Retinal pigment epithelial cell (primary cell): ENCODE results near the gene DIPK2A.
A peak's percentile ranks its signal among the peaks of the same experiment; 100 is the strongest.

Source experiments
- DNase-seq: peaks from one replicate; pipeline ENCODE4 v3.0.0-alpha.2; 2010; ENCODE audit warnings: low read depth
- H3K4me3 ChIP-seq: 2 replicates; pipeline ENCODE4 v1.5.1; 2011; ENCODE audit warnings: mild to moderate bottlenecking, low read length, control low read depth, moderate library complexity
- CTCF ChIP-seq: conservative IDR thresholded peaks from 2 replicates; pipeline ENCODE4 v1.5.1; 2011; ENCODE audit warnings: low read depth, low read length, control low read depth, inconsistent platforms

Gene DIPK2A

DNA sequence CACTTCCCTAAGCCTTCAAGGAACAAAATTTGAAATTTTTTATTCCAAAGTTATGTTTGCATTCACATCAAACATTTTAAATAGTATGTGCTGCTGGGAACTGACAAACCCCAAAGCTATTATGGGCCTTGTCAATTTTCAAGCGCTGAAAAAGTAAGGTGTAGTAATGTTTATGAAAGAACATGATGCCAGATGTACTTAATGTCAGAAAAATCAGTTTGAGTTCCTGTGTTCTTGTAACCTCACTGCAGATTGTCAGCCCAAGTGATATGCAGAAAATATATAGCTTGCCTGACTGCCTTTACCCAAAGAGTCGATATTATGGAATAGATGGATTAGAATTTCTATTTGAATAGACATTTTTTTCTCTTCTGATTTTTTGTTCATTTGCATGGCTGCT is 20.8 kb upstream of the DIPK2A start:
- no peak overlapping the region for H3K4me3 ChIP-seq
- TF ChIP-seq CTCF = no peak
- no peak for DNase-seq

GRCh38 chr3:143951351-143951971 is 20.2 kb upstream of the DIPK2A start:
- no peak for DNase-seq
- no peak overlapping the region for H3K4me3 ChIP-seq
- TF ChIP-seq CTCF = peak; percentile 77

GRCh38 chr3:143952569-143953072 is 19.0 kb upstream of the DIPK2A start:
- no peak for DNase-seq
- no peak overlapping the region for H3K4me3 ChIP-seq
- TF ChIP-seq CTCF = peak; percentile 3

DNA sequence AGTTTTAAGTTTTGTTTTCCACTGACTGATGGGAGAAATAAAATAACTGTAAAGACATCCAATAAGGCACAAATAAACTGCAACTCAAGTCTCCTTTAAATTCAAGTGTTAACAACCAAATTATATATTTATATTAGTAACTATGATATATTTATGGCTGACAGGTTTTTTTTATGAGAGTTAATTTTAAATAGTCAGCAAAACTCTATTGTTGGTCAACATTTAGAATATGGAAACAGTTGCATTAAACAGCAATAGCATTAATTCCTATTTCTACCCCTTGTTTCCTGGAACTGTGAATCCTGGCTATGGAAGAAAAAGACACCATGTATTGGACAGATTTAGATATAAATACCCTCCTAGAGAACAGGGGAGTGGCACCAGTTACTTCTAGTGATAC is 16.5 kb upstream of the DIPK2A start:
- no peak overlapping the region for H3K4me3 ChIP-seq
- no peak for DNase-seq
- no peak for TF ChIP-seq CTCF

DNA sequence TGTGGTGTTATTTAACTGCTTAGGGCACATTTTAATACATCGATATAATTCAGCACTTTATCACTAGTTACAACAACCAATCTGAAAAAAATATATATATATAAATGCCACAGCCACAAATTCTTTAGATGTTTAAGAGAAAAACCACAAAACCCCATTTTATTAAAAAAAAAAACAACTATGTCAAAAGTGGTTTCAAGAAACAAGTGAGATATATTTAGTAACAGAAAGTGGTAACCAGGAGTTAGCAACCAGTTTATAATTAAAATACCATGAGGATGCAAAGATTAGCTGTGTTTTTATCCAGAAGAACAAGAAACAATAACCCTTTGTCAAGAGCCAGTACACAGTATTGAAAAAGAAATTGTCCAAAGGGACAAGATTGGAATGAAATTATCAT is 14.8 kb upstream of the DIPK2A start:
- no peak overlapping the region for H3K4me3 ChIP-seq
- no peak for DNase-seq
- no peak for TF ChIP-seq CTCF

GRCh38 chr3:143957453-143957852 is 14.2 kb upstream of the DIPK2A start:
- no peak overlapping the region for H3K4me3 ChIP-seq
- DNase-seq = no peak
- TF ChIP-seq CTCF = no peak

DNA sequence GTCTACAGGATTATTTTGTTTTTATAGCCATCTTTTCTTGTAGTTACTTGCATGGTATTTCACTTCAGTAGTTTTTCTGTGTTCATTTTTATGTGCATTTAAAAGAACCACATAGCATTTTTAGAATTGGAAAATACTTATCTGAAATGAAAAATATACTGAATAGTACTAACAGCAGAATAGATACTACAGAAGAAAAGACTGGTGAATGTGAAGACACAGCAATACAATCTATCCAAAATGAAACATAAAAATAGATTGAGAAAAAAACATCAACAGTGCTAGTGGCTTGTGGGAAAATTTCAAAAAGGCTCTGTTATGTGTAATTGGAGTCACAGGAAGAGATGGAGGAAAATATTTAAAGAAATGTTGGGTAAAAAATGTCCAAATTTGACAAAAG is 12.7 kb upstream of the DIPK2A start:
- no peak for TF ChIP-seq CTCF
- DNase-seq = no peak
- H3K4me3 ChIP-seq = no peak overlapping the region
